Activated naive CD4-positive, alpha-beta T cell treated with anti-CD3 and anti-CD28 coated beads, Interleukin-2, amount 50 U/mL, for 16 hours (primary cell): ENCODE measurements around the gene RPUSD3.
"Not testable (repeated sequence)": the region's sequence is repeated elsewhere in the genome, so short reads cannot be mapped to it uniquely, and the experiment has no call there.

Experiments
- DNase-seq: peaks from one replicate; pipeline ENCODE4 v3.0.0-alpha.2; 2020

The RPUSD3 gene

GRCh38 chr3:9843715-9844438 is at the start of gene RPUSD3:
RPUSD3 (minus strand) TSS chr3:9844008; CDS start chr3:9843990, 18 bp downstream.
- peak; percentile 93 for DNase-seq

GRCh38 chr3:9891072-9891622 is 47.3 kb upstream of the RPUSD3 start:
- DNase-seq = no peak

GRCh38 chr3:9890249-9891071 is 46.7 kb upstream of the RPUSD3 start, which contains the start of gene JAGN1:
JAGN1 (plus strand) TSS chr3:9890610; CDS start chr3:9890723, 113 bp downstream.
- DNase-seq = peak; percentile 90

- no peak for DNase-seq
Measured at GRCh38 chr3:9889405-9889804, 45.6 kb upstream of the RPUSD3 start.

- DNase-seq = no peak
Measured at GRCh38 chr3:9888540-9888939, 44.7 kb upstream of the RPUSD3 start.

GRCh38 chr3:9887480-9887879 is 43.7 kb upstream of the RPUSD3 start:
- DNase-seq = no peak

GRCh38 chr3:9886328-9886727 is 42.5 kb upstream of the RPUSD3 start:
- DNase-seq = no peak

- no peak for DNase-seq
Measured at GRCh38 chr3:9884555-9885165, 40.9 kb upstream of the RPUSD3 start.

GRCh38 chr3:9883706-9884554 is 40.1 kb upstream of the RPUSD3 start:
- DNase-seq = no peak

GRCh38 chr3:9881441-9881840 is 37.6 kb upstream of the RPUSD3 start:
- no peak for DNase-seq

GRCh38 chr3:9879830-9880549 is 36.2 kb upstream of the RPUSD3 start, which contains the start of gene CIDEC:
CIDEC (minus strand) TSS chr3:9880253; CDS start chr3:9878486, 1,767 bp downstream.
- DNase-seq = no peak

GRCh38 chr3:9878700-9879099 is 34.9 kb upstream of the RPUSD3 start:
- DNase-seq = no peak

GRCh38 chr3:9876991-9877390 is 33.2 kb upstream of the RPUSD3 start:
- no peak for DNase-seq

GRCh38 chr3:9876255-9876654 is 32.4 kb upstream of the RPUSD3 start:
- not testable (repeated sequence) for DNase-seq

GRCh38 chr3:9875448-9875847 is 31.6 kb upstream of the RPUSD3 start:
- no peak for DNase-seq

GRCh38 chr3:9872067-9872466 is 28.3 kb upstream of the RPUSD3 start:
- DNase-seq = not testable (repeated sequence)

- DNase-seq = no peak
Measured at GRCh38 chr3:9870978-9871377, 27.2 kb upstream of the RPUSD3 start.

- no peak for DNase-seq
Measured at GRCh38 chr3:9869955-9870354, 26.1 kb upstream of the RPUSD3 start.

GRCh38 chr3:9867106-9867505 is 23.3 kb upstream of the RPUSD3 start:
- no peak for DNase-seq

- DNase-seq = no peak
Measured at GRCh38 chr3:9866639-9867038, 22.8 kb upstream of the RPUSD3 start.

- DNase-seq = not testable (repeated sequence)
Measured at GRCh38 chr3:9865125-9865637, 21.4 kb upstream of the RPUSD3 start.
